Skeletal muscle satellite cell (primary cell): Measurements from ENCODE around the gene CFAP46.
"Not testable (repeated sequence)": the region's sequence is repeated elsewhere in the genome, so short reads cannot be mapped to it uniquely, and the experiment has no call there.

Experiments used
- H3K27me3 ChIP-seq: 2 replicates; pipeline ENCODE4 v1.7.0; 2013; ENCODE audit warnings: low read length; ENCODE audit not compliant: control insufficient read depth, insufficient read depth
- H3K36me3 ChIP-seq: 2 replicates; pipeline ENCODE4 v1.7.0; 2013; ENCODE audit warnings: mild to moderate bottlenecking, control low read depth, low read length; ENCODE audit not compliant: insufficient read depth
- H3K4me1 ChIP-seq: 2 replicates; pipeline ENCODE4 v1.7.0; 2013; ENCODE audit warnings: low read length; ENCODE audit not compliant: control insufficient read depth, insufficient read depth
- H3K4me2 ChIP-seq: 2 replicates; pipeline ENCODE4 v1.7.0; 2013; ENCODE audit warnings: mild to moderate bottlenecking, low read length
- H3K4me3 ChIP-seq: 2 replicates; pipeline ENCODE4 v1.7.0; 2013; ENCODE audit warnings: low read length
- H3K9ac ChIP-seq: 2 replicates; pipeline ENCODE4 v1.7.0; 2013; ENCODE audit warnings: mild to moderate bottlenecking, low read depth, low read length, moderate library complexity
- H3K9me3 ChIP-seq: replicated peaks from 2 replicates; pipeline ENCODE4 v1.7.0; 2013; ENCODE audit warnings: mild to moderate bottlenecking, control low read depth, low read length

The CFAP46 gene

DNA sequence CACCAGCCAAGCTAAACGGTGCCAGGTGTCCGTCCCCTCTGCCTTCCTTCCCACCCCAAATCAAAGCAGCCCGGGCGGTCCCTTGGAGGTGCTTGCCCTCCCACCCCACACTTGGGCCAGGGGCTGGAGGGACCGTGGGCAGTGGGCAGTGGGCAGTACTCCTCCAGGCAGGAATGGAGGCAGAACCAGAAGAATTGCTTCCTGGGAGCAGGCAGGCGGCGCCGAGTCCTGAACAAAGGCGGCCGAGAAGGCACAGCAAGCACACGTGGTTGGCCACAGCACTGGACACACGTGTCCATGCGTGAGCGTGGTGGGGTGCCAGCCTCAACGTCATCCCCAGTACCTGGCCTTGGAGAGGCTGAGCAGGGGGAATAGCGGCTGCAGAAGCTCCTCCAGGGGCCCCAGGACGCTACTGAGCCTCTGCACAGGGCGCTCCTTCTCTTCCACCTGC, 108.0 kb downstream of the CFAP46 start:
- H3K4me2 ChIP-seq = no peak overlapping the region
- no peaks in the 10 kb centered on the region for H3K9me3 ChIP-seq
- no peak overlapping the region for H3K4me3 ChIP-seq
- H3K9ac ChIP-seq = no peak overlapping the region
- peaks cover 45% of the 10 kb centered on the region for H3K27me3 ChIP-seq
- H3K36me3 ChIP-seq = no peaks in the 10 kb centered on the region
- no peaks in the 10 kb centered on the region for H3K4me1 ChIP-seq

DNA sequence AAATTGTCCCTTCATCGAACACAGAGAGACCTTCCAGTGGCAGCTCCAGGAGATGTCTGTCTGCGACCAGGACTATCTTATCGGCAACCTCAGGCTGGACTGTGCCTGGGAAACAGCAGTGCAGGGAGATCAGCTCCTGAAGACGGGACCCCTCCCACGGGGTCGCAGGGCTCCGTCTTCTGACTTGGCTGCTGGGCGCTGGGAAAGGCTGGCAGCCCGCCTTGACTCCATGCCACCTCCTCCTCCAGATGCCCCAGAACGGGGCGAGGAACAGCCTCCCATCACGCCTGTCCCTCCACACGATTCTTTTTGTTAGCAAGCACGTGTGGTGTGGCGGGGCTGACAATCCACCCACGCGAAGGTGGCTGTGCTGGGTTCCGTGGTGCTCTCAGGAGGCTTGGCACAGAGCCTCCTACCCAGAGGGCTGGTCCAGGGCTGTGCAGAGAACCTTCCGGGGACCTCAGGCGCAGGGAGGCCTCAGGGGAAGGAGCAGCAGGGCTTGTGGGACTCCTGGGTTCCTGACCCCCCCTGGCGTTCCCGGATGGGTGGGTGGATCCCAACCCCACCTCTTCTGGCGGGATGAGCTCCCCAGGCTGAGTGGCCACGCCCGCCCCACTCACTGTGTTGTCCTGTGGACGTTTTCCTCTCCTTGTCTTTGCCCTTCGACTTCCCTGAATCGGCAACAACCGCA, 108.8 kb downstream of the CFAP46 start:
- Histone ChIP-seq H3K4me3 (no peak overlapping the region), H3K4me1 (no peaks in the 10 kb centered on the region), H3K9ac (no peak overlapping the region), H3K9me3 (no peaks in the 10 kb centered on the region), H3K4me2 (no peak overlapping the region), H3K36me3 (no peaks in the 10 kb centered on the region), H3K27me3 (peaks cover 42% of the 10 kb centered on the region)

GRCh38 chr10:132832186-132832969, 110.0 kb downstream of the CFAP46 start:
- H3K4me1 ChIP-seq = no peaks in the 10 kb centered on the region
- H3K36me3 ChIP-seq = no peaks in the 10 kb centered on the region
- no peak overlapping the region for H3K9ac ChIP-seq
- no peaks in the 10 kb centered on the region for H3K9me3 ChIP-seq
- H3K4me2 ChIP-seq = no peak overlapping the region
- peaks cover 38% of the 10 kb centered on the region for H3K27me3 ChIP-seq
- H3K4me3 ChIP-seq = no peak overlapping the region

- Histone ChIP-seq H3K9me3 (no peaks in the 10 kb centered on the region), H3K4me2 (no peak overlapping the region), H3K36me3 (no peaks in the 10 kb centered on the region), H3K9ac (no peak overlapping the region), H3K4me1 (no peaks in the 10 kb centered on the region), H3K4me3 (no peak overlapping the region), H3K27me3 (peaks cover 38% of the 10 kb centered on the region)
Measured at GRCh38 chr10:132829403-132829802, 113.0 kb downstream of the CFAP46 start.

DNA sequence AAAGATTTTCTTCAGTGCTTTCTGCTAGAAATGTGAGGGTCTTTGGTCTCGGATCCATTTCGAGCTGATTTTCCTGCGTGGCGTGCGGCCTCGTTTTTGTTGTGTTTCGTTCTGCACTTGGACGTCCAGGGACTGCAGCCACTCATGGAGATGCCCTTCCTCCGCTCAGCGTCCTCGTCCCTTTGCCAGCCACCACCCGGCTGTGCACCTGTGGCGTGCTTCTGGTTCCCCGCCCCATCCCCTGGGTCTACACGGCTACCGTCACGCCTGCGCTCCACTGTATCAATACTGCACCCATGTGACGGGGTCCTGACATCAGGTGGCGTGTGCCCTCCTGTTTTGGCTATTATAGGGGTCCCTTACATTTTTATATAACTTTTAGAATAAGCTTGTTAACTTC, 113.7 kb downstream of the CFAP46 start:
- no peak overlapping the region for H3K9ac ChIP-seq

DNA sequence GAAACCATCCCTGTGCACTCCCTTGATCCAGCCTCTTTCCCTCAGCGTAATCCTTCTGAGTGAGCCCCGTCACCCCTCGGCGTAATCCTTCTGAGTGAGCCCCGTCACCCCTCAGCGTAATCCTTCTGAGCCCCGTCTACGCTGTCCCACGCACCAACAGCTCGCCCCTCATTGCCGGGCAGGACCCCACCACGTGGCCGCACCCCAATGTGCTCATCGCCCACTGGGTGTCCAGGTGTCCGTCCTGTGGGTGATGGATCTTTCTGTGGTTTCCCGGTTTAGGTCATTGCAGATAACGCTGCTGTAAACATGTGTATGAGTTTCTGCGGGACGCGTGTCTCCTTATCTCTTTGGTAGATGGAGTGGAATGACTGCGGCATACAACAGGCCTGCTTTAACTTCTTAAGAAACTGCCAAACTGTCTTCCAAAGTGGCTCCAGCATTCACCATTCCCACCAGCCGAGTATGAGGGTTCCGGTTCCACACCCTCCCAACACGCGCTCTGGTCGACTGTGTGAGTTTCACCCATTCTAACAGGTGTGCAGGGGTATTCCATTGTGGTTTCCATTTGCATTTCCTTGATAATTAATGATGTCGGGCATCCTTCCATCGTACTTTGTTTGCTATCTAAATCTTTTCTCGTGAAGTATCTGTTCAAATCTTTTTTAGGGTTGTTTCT, 114.4 kb downstream of the CFAP46 start:
- Histone ChIP-seq H3K4me3 (no peak overlapping the region), H3K36me3 (no peaks in the 10 kb centered on the region), H3K4me1 (no peaks in the 10 kb centered on the region), H3K27me3 (peaks cover 28% of the 10 kb centered on the region), H3K9ac (no peak overlapping the region), H3K4me2 (no peak overlapping the region), H3K9me3 (no peaks in the 10 kb centered on the region)

More for the DNA sequence above, 113.7 kb downstream of the CFAP46 start:
- H3K4me2 ChIP-seq = no peak overlapping the region
- H3K36me3 ChIP-seq = no peaks in the 10 kb centered on the region
- no peak overlapping the region for H3K4me3 ChIP-seq
- peaks cover 33% of the 10 kb centered on the region for H3K27me3 ChIP-seq
- no peaks in the 10 kb centered on the region for H3K9me3 ChIP-seq
- H3K4me1 ChIP-seq = no peaks in the 10 kb centered on the region

DNA sequence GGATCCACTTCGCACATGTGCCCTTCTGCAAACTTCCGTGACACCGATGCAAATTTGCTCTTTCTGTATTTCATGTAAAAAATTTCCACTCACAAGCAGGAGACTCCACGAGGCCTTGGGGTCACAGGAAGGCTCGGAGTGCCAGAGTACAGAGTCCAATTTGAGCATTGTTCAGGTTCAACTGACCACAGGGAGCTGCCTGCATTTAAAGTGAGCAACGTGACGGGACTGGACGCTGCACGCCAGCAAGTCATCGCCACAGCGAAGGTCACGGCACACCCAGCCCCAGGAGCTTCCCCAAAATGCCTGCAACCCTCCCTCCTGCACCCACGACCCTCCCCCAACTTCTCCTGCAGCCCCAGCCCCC, 115.0 kb downstream of the CFAP46 start:
- no peak overlapping the region for H3K4me2 ChIP-seq
- H3K9me3 ChIP-seq = no peaks in the 10 kb centered on the region
- H3K36me3 ChIP-seq = no peaks in the 10 kb centered on the region
- H3K9ac ChIP-seq = no peak overlapping the region
- H3K27me3 ChIP-seq = peaks cover 25% of the 10 kb centered on the region
- no peaks in the 10 kb centered on the region for H3K4me1 ChIP-seq
- no peak overlapping the region for H3K4me3 ChIP-seq

DNA sequence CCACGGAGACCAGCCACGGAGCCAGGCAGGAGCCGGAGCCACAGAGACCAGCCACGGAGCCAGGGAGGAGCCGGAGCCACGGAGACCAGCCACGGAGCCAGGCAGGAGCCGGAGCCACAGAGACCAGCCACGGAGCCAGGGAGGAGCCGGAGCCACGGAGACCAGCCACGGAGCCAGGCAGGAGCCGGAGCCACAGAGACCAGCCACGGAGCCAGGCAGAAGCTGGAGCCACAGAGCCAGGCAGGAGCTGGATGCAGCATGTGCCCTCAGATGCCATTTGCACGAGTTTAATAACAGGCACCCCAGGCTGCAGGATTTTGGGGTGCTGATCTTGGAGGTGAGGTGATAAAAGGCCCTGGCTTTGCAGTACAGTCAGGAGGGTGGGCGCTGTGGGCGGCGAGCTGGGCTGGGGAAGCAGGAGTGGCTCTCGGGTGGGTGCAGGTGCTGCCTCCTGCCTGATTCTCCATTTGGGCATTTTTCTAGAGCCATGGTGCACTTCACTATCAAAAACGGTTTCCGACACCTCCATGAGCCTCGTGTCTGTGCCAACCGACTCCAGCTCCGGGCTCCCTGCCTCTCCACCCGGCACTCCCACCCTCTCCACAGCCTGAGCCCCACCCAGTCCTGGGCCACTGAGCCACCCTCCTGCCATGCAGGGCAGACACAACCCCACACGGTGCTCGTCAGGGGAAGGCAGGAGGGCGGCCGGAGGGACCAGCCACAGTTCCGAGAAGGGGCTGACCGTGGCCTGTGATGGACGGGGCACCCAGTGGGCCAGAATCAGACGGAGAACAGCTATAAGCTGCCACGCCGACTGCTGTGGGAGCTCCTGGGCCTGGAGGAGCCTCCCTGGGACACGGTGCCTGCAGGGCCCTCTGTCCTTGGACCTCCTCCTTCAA, 115.6 kb downstream of the CFAP46 start:
- Histone ChIP-seq H3K4me3 (no peak overlapping the region), H3K36me3 (no peaks in the 10 kb centered on the region), H3K9me3 (no peaks in the 10 kb centered on the region), H3K9ac (no peak overlapping the region), H3K27me3 (peaks cover 19% of the 10 kb centered on the region), H3K4me2 (no peak overlapping the region), H3K4me1 (no peaks in the 10 kb centered on the region)

GRCh38 chr10:132825783-132826523, 116.4 kb downstream of the CFAP46 start:
- H3K36me3 ChIP-seq, H3K9ac ChIP-seq: not testable (repeated sequence)
- H3K27me3 ChIP-seq = peaks cover 13% of the 10 kb centered on the region

GRCh38 chr10:132820056-132820455, 122.3 kb downstream of the CFAP46 start:
- Histone ChIP-seq H3K36me3 (no peaks in the 10 kb centered on the region), H3K27me3 (peaks cover 8% of the 10 kb centered on the region), H3K9ac (no peak overlapping the region), H3K4me2 (no peak overlapping the region), H3K4me1 (no peaks in the 10 kb centered on the region), H3K4me3 (no peak overlapping the region), H3K9me3 (peaks cover 6% of the 10 kb centered on the region)

More at GRCh38 chr10:132825783-132826523, 116.4 kb downstream of the CFAP46 start:
- not testable (repeated sequence) for H3K4me3 ChIP-seq, H3K9me3 ChIP-seq, H3K4me2 ChIP-seq, H3K4me1 ChIP-seq
